GM19395 (cell line): ENCODE results near the gene EIF3I.
"Not testable (repeated sequence)": the region's sequence is repeated elsewhere in the genome, so short reads cannot be mapped to it uniquely, and the experiment has no call there.

Experiments used
- ATAC-seq: cut with Tn5 transposase; IDR thresholded peaks from one replicate; pipeline ENCODE4 v1.9.1; 2021; ENCODE audit warnings: mild to moderate bottlenecking, moderate library complexity; ENCODE audit not compliant: unreplicated experiment

Gene EIF3I

DNA sequence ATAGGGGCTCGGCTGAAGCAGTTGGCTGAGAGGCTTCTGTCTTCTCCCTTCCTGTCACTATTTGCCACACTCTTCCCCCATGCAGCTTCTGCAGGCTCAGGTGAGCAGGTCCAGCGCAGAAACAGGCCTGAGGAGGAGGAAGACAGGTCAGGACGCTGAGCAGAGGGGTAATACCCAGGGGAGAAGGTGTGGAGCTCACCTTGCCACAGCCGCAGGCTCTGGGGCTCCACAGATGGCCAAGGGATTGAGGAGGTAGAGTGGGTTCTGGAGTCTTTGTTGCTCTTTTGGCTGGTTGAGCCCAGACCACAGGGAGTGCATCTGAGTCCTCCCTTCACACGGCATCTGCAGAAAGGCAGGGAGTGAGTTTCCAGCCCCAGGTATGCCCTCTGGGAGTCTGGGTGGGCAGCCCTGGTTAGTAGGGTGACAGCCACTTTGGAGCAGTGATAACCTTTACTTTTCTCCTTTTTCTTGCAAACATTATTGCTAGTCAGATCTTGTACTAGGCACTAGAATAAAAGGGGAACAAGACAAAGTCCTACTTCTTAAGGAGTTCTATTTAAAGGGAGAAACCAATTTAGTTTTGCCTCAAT, 9.7 kb downstream of the EIF3I start:
- ATAC-seq: no peak

DNA sequence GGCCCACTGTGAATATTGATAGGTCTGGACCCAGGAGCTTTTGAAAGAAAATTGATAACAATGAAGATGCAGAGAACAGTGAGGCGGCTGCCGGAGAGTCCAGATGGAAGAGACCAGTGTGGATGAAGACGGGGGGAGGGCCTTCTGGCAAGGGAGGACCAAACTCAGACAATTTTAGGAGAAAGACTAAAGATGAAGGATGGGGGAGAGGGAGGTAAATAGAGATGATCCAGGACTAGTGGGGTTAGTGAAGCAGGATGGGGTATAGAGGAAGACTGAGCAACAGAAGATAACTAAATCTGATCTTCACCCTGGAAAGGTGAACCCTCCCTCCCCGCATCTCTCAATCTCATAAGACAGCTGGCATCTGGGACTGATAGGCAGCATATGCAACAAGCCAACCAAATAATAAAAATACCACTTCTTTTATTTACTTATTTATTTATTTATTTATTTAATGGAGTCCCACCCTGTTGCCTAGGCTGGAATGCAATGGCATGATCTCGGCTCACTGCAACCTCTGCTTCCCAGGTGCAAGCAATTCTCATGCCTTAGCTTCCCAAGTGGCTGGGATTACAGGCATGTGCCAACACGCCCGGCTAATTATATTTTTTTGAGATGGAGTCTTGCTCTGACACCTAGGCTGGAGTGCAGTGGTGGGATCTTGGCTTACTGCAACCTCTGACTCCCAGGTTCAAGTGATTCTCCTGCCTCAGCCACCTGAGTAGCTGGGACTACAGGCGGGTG, 10.5 kb downstream of the EIF3I start:
- ATAC-seq: no peak

DNA sequence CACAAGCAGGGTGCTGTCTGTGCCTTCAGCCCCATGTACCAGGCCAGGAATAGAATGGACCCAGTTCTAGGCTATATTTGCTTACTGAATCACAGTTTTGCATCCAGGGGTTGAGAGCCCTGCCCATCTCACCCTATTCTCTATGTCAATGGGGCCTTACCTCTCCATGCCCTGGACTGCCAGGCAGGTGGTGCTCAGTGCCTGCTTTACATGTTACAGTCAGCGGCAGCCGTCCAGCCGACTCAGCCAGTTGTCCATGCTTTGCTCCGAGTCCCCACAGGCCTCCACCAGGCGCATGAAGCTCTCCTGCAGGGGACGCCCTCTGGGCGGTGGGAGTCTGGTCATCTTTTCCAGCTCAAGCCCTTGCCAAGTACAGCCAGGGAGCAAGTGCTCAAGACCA, 12.6 kb downstream of the EIF3I start:
- ATAC-seq: no peak

DNA sequence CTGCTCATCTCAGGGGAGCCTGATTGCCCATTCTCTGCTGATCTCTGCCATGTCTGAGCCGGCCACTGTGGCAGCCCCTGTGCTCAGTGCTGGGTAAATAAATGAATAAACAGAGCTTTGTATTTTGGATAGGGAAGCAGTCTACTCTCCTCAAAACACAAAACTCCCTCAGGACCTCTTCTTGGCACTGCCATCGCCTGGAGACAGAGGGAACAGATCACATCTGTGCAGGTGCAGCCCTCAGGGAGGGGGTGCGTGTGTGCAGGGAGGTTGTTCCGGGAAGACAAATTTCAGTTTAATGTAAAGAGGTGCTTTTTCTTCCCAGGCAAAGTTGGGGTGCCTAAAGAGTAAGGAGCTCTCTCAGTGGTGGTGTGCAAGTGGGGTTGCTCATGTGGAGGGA, 17.1 kb downstream of the EIF3I start:
- no peak for ATAC-seq

DNA sequence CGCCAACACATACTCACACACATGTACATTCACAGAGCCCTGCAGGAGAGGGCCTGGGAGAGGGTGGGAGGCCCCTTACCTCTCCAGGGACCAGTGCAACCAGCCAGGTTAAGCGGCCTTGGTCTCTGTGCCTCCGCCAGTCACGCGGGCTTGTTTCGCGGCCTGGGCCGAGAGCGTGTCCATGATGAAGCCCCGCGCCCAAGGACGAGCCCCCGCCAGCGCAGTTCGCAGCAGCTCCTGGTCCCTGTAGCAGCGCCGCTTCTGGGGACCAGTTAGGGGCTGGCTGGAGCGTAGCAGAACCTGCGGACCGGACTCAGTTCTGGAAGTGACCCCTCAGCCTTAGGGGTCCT, 17.6 kb downstream of the EIF3I start:
- no peak for ATAC-seq

DNA sequence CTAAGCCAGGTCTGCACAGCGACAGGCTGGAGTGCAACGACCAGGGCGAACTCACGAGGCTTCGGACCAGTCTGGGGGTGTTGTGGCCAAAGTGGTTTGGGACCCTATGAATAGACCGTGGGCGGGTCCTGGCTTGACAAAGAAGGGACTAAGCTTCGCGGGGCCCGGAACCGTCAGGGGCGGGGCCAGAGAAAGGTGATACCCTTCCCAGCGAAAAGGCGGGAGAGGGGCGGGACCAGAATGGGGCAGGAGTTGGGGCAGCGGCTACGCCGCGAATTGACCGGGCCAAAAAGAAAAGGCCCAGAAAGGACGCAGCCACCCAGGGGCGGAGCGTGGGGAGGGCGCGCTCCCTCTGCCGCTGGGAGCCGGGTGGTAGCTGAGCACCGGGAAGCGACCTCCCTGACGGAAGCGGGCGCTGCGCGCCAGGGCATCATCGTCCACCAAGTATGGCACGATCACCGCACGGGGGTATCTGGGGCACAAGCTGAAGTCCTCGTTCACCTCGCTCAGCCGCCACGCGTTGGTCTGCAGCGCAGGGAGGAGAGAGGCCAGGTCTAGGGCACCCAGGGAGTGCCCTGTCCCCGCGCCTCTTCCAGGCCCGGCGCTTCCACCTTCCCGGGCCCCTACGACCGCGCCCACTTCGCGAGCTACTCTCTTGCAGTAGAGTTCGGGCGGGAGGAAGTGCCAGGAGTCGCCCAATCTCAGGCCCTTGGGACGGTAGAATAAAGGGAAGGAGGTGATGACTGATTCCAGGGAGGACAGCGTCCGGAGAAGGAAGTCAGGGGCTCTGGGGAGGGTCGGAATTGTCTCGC, 18.1 kb downstream of the EIF3I start:
- no peak for ATAC-seq

DNA sequence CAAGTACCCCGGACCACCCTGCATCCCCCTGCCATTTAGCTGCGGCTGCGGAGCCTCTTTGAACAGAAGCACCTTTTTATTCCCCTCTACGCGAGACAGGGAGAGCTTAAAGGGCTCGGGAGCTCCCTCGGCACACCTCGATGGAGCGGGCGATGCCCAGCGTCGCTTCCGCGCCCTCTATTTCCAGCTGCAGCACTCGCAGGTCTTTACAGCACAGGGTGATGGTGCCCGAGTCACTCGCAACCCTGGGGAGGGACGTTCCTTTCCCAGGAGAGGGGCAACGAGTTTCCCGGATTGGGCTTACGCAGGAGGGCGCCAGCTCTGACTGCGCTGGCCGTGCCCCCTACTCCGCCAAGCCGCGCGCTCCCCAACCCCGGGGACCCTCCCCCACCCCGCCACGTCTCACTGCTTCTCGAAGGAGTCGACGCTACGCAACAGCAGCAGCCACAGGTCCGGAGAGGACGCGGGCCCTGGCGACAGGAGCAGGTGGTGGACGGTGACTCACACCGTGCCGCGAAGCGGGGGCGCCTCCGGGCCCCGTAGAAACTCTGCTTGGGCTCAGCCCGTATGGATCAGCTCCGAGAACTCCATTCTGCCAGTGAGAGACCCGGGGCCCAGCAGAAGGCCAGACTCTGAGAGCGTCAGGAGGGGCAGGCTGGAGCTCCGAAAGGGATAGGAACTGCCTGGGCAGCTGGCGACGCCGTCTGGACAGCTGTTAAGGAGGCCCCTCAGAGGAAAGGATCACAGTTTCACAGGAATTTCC, 19.0 kb downstream of the EIF3I start:
- ATAC-seq: no peak

DNA sequence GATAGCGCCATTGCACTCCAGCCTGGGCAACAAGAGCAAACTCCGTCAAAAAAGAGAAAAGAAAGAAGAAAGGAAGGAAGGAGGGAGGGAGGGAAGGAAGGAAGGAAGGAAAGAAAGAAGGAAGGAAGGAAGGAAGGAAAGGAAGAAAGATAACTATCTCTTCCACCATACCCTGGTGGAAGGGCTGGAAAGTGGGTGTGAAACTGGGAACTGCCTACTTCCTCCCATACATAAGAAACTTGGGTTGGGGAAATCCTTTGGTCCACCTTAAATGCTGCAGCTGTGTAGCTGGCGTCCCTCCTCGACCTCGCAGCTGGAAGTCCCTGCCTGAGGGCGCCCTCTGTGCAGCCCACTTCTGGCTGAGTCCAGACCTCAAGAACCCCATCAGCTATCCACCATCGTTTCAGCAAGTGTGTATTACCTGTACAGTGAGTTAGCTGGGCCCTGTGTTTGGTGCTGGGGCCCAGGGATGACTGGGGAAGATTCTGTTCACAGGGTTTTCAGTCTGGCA, 20.2 kb downstream of the EIF3I start:
- no peak for ATAC-seq

DNA sequence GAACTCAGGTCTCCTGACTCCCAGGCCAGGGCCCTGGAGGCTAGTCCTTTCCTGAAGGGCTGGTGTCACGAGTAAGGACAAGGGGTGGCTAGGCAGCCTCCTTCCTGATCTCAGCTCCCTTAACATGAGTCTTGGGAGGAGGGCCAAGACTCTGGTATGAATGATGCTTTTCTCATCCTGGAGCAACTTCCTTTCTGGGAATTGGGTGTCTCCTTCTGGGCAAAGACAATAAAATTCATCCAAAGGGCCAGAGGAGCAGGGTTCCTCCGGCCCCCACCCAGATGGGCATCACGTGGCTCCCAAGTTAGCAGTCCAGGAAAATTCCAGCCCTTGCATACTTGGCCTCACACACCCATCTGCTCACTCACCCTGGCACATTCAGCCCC, 24.7 kb downstream of the EIF3I start, which contains the start of gene FAM167B:
Gene FAM167B, plus strand, starts transcription at position 335 of the 386 bp plus-strand sequence. CDS start 200 bp downstream, outside the sequence.
- no peak for ATAC-seq

DNA sequence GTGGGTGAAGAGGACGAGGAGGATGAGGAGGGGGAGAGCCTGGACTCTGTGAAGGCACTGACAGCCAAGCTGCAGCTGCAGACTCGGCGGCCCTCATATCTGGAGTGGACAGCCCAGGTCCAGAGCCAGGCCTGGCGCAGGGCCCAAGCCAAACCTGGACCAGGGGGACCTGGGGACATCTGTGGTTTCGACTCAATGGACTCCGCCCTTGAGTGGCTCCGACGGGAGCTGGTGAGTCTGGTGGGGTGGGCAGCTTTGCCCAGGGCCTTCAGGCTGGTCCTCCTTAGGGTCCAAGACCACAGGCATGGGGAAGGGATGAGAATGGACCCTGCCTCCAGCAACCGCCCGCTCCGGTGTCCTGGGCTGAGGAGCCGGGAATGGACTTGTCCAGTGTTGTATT, 25.2 kb downstream of the EIF3I start:
- no peak for ATAC-seq

DNA sequence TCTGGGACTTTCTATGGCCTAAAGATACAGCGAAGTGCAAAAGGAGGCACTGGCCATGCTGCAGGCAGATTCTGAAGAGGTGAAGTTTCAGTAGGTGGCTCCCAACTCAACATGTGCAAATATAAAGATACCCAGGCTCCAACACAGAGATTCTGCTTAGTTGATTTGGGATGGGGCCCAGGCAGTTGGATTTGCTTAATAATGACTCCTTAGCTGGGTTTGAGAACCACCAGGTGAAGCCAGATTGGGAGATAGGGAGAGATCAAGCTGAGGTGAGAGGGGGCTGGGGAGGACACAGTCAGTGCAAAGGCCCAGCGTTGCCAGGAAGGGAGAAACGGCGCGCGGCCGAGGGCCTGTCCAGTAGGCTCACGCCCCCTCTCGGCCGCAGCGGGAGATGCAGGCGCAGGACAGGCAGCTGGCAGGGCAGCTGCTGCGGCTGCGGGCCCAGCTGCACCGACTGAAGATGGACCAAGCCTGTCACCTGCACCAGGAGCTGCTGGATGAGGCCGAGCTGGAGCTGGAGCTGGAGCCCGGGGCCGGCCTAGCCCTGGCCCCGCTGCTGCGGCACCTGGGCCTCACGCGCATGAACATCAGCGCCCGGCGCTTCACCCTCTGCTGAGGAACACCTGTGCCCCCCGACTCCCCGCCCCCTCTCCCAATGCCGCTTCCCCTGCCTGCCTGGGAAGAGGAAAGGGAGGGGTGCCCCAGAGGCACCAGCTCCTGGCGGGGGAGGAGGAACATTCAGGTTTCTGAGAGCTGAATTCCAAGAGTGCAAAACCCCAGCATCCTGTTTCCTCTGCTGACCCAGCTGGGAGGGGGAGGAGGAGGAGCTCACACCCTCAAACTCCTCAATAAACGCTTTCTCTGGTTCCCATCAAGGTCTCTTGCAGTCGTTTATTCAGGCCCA, 26.0 kb downstream of the EIF3I start:
- ATAC-seq: peak; percentile 28

DNA sequence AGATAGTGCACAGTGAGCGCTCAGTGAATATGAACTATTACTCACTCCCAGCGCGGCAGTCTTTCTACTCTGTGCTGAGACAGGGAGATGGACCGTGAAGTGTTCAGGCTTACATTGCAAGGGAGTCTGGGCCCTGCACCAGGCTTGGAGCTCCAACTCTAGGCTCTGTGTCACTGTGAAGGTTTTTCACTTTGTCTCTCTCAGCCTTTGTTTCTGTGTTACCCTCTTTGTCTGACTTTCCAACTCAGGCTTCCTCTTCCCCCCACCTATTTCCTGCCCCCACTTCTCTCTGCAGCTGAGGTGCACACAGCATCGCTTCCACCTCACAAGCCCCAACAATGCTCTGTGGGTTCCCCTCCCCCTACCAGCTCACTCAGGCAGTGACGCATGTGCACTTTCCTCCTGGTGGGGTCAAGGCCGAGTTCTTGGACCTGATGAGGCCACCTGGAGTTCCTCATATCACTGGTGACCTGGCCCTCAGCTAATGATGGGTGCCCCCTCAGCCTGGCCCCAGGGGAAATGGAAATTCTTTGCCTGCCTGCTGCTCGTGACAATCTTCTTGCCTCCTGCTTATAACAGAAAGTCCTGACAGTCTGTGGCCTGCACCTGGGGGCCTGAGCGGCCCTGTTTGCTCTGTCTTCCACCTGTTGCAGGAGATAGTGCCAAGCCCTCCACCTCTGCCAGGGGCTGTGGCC, 27.8 kb downstream of the EIF3I start:
- ATAC-seq: peak; percentile 67

DNA sequence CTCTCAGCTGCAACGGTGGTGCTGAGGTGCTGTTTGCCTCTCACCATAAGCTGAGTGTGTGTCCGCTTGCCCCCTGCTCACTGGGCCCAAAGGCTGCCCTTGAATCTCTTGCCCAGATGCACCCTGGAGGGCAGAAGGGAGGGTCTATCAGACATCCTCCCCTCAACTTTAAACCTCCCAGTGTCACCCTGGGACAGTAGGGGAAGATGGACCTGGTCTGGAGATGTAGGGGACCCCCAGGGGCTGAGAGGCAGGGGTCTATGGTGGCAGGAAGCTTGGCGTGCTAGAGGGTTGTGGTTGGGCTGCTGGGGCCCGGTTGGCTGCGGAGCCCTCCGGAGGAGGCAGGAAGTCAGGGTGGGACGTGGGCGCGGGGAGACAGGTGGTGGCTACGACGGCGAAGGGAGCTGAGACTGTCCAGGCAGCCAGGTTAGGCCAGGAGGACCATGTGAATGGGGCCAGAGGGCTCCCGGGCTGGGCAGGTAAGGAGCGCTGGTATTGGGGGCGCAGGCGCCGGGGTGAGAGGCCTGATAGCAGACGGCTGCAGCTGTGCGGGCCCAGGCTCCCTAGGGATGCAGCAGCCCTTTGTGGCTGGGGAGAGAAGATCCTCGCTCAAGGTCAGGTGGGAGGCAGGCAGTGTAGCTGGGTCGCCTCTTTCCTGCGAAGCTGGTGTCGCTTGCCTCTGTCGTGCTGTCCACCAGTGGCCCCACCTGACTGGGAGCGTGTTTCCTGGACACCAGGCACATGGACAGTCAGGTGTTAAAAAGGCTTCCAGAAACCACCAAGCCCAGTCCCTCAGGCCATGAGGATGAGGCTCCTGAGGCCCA, 28.9 kb downstream of the EIF3I start, which contains the start of gene LCK:
Gene LCK, plus strand, starts transcription at position 373 of the 824 bp plus-strand sequence. CDS start 23,065 bp downstream, outside the sequence.
- ATAC-seq: no peak

DNA sequence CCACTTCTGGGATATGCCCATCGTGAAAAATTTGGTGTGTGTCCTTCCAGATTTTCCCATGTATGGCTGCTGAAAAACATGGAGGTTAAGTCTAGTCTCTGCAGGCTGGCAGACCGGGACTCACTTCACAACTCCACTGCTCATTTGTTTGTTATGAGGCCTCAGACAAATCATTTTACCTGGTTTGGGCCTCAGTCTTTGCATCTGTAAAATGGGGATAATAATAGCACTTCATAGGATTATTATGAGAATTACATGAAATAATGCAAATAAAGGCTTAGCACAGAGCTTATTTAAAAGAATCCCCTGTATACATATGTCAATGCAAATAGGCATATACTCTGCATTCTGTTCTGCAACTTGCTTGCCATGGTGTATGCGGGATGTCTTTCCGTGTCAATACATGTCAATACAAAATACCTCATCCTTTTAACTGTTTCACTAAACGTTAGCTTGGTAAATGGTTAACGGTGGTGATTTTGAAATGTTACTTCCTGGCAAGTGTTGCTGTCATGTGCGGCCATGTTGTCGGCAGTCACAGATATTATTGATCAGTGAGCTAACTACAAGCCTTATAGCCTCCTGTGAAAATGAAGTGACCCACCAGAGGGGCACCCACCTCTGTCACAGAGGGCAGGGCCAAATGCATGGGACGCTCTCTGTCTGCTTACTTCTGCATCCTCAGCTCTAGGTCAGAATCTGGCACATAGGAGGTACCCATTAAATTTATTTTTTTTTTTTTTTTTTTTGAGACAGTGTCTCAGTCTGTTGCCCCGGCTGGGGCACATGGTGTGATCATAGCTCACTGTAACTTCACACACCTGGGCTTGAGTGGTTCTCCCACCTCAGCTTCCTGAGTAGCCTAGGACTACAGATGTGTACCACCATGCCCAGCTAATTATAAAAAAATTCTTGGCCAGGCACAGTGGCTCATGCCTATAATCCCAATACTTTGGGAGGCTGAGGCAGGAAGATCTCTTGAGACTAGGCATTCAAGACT, 33.2 kb downstream of the EIF3I start:
- no peak for ATAC-seq

DNA sequence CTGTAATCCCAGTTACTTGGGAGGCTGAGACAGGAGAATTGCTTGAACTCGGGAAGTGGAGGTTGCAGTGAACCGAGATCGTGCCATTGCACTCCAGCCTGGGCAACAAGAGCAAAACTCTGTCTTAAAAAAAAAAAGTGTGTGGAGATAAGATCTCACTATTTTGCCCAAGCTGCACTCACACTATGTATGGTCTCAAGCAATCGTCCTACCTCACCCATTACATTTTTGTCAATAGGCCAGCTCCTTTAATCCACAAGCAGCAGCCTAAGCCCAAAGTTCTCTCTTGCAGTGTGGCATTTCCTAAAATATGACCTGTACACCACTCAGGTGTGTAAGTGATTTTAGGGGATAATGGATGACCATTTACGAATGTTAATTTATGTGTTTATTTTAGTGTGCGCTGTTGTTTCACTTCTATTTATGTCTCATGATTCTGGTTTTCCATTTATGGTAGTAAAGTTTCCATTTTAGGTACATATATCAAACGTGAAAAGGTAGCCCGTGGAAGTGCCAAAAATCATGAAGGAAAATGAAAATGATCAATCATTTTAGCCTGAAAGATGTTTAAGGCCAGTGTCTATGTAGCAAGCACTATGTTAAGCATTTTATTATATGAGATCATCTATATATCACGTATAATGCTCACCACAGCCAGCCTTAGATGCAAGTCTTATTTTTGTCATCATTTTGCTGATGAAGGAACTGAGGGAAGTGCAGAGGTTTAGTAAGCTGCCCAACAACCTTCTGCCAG, 34.4 kb downstream of the EIF3I start:
- ATAC-seq: no peak

DNA sequence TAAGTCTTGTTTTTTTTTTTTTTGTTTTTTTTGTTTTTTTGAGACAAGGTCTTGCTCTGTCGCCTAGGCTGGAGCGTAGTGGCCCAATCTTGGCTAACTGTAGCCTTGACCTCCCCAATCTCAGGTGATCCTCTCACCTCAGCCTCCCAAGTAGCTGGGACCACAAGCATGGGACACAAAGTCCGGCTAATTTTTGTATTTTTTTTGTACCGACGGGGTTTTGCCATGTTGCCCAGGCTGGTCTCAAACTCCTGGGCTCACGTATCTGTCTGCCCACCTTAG, 35.0 kb downstream of the EIF3I start:
- no peak for ATAC-seq

DNA sequence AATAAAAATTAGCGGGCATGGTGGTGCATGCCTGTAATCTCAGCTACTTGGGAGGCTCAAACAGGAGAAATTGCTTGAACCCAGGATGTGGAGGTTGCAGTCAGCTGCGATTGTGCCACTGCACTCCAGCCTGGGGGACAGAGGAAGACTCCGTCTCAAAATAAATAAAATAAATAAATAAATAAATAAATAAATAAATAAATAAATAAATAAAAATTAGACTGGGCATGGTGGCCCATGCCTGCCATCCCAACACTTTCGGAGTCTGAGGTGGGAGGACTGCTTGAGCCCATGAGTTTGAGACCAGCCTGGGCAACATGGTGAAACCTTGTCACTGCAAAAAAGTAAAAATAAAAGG, 41.0 kb downstream of the EIF3I start:
- not testable (repeated sequence) for ATAC-seq
